HG02973 (cell line): Measurements from ENCODE around the gene PRR20G.

ENCODE experiments used
- ATAC-seq: cut with Tn5 transposase; IDR thresholded peaks from one replicate; pipeline ENCODE4 v1.9.1; 2021; ENCODE audit warnings: moderate library complexity; ENCODE audit not compliant: unreplicated experiment

Gene PRR20G

DNA sequence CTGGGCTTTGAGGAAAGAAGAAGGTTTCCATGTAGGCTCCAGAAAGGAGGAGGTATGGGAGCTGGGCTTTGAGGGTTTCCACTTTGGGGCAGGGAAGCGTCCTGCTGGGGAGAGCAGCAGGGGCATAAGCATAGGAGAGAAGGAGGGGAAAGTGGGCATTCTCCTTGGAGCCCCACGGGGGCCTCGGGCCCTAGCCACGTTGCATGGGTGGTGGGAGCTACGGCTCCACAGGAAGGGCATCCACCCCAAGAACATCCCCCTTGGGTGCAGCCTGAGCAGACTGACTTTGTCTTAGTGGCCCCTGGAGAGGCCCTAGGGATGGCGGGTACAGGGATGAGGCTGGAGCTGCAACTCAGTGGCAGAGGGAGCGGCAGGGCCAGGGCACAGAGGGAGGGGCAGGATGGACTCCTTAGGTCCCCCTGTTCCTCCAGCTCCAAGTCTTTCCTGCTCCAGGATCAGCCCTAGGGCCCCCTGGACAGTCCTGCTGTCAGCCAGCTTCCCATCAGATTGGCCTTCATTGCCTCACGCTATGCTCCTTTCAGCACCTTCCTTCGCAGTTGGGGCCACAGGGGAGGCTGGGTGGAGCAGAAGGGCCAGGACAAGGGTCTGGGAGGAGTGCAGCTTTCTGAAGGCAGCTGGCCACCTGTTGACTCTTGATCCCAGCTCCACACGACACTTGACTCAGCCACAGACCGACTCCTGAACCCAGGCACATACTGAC, 22.9 kb downstream of the PRR20G start:
- ATAC-seq, result no peak

DNA sequence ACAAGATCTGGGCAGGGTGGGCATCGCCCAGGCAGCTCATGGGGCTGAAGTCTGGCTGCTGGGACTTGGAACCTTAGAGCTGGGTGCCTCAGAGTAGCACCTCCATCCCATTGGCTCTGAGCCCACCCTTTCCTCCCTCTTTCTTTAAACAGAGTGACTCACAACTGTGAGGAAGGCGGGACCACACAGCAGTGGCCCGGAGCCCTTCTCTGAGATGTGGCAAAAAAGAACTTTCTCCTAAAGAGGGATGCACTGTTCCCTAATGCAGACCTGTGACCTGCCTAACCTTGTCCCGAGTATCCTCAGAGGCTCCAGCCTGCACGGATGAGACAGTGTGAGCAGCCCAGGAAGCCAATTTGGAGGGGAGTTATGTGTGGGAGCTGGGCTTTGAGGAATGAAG, 23.6 kb downstream of the PRR20G start:
- ATAC-seq, result no peak

- no peak for ATAC-seq
Measured at GRCh38 chr3:127263586-127264231, 24.1 kb downstream of the PRR20G start.

DNA sequence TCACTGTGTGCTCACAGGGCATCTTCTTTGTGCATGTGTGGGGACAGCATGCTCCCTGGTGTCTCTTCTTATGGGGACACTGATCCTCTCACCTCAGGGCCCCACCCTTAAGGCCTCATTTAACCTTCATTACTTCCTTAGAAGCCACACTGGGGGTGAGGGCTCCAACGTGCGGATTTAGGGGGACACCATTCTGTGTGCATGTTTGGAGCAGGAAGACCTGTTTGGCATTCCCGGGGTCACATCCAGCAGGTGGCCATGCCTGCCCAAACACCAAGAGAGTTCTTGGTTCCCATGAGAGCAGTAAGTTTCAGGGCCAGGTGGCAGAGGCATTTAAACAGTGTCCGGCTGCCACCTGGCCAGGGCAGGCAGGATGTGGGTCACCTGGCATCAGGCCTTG, 24.8 kb downstream of the PRR20G start:
- no peak for ATAC-seq

DNA sequence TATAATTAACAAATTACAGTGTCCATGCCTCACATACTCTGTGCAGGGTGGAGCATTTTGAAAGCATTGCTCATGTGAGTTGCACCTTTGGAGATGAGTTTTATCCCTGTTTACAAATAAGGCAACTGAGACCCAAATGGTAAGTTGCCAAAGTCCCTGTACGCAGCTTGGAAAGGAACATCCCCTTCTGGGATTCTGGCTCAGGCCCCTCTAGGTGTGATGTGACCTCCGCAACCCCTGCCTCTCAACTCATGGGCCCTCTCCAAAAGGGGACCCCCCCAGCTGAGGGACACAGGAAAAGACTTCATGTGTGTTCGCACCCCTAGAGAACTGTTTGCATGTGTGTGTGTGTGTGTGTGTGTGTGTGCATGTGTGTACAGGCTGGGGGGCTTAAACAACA, 25.3 kb downstream of the PRR20G start:
- no peak for ATAC-seq

DNA sequence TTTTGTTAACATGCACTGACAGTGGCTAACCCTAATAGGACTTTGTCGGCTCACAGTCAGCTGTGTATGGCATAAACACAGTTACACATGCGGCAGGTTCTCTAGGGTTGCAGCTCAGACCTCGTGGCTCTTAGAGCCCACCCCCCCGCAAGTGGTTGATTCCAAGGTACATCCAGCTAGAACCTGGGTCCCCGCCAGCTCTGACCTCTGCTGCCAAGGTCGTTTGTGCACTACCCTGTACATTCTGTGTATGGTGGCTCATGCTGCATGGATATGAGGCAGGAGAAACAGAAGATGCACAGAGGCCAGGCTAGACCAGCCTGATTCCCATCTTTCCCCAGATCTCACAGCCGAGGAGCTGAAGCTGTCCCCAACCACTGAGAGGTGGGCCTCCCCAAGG, 25.9 kb downstream of the PRR20G start:
- no peak for ATAC-seq

- ATAC-seq, result no peak
Measured at GRCh38 chr3:127260826-127261555, 26.9 kb downstream of the PRR20G start.

DNA sequence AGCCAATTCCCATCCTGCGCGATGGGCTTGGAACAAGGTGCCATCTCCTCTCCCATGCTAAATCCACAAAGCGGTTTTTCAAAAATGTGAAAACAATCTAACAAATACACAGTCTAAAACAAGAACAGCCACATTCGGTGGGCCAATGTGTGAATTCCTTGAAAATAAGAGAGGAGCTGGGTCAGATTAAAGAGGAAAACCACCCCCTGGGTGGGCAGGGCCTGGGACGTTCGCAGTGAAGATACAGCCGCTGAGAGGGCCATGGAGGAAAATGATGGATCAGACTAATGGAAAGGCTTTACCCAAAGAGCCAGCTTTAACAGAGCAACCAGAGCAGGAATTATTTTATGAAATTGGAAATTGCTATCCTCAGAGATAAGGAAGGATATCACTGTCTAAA, 27.4 kb downstream of the PRR20G start:
- no peak for ATAC-seq

- no peak for ATAC-seq
Measured at GRCh38 chr3:127259882-127260281, 28.0 kb downstream of the PRR20G start.

DNA sequence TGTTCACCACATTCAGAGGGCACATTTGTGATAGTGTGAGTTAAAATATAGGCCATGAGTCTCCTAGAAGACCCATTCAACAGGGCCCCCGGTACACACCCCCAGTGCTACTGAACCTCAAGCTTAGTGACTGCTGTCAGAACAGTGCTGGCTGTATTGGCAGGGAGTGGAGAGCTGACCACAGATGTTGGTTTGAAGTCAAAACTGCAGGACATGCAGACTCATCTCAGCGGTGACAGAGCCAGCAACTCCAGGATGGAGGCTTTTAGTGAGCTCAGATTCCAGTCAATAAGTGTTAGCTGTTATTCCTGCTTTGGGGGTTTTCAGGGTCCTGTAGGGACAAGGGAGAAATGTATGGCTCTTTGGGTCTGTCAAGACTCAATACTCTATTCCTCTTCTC, 29.1 kb downstream of the PRR20G start:
- ATAC-seq, result no peak

DNA sequence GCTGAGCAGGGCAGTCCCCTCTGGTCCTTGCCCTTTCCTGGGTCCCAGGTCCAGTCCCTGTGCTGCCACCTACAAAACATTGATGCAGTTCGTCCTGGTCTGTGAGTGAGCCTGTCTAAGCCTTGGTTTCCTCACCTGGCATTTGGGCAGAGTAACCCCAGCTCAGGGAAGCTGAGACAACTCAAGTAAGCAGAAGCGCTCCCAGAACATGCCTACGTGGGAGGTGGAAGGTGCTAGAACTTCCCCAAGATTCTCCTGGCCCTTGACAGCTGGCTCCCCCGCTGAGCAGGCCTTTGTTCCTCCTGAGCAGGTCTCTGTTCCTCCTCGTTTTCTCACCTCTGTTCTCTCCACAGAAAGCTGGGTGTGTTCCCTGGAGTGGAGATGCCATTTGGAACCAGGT, 30.5 kb downstream of the PRR20G start:
- ATAC-seq, result no peak

- no peak for ATAC-seq
Measured at GRCh38 chr3:127256733-127257271, 31.0 kb downstream of the PRR20G start.

DNA sequence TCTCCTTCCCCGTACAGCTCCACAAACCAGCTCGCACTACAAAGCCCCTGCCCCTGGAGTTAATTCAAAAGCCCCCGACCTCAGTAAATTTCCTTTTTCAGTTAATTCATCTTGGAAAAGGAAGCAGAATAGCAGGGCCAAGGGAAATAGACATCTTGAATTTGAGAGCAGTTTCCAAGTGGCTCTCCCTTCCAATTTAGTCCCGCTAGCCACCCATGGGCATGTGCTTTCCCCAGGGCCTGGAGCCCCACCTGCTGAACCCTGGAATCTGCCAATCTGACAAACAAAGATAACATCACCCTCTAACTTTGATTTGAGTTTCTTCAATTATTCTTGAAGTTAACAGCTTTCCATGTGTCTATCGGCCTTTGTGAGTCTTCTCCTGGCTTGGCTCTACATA, 31.7 kb downstream of the PRR20G start:
- ATAC-seq, result no peak

- ATAC-seq, result no peak
Measured at GRCh38 chr3:127255516-127255915, 32.3 kb downstream of the PRR20G start.

DNA sequence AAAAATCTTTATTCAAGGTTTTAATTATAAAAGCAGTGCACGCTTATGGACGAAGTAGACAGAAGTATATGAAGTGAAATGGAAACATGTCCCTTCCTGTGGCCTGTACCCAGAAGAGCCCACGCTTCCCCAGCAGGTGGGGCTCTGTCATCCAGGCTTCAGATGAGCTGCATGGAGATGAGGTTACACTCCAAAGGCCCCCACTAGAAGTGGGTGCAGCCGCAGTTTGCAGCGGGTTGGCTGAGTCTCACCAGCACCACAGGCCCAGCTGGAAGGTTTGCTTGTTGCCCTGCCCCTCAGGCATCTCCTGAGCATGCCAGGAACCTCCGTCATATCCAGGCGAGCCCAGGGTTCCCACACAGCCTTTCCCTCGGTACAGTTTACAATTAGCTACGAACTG, 33.1 kb downstream of the PRR20G start:
- no peak for ATAC-seq

DNA sequence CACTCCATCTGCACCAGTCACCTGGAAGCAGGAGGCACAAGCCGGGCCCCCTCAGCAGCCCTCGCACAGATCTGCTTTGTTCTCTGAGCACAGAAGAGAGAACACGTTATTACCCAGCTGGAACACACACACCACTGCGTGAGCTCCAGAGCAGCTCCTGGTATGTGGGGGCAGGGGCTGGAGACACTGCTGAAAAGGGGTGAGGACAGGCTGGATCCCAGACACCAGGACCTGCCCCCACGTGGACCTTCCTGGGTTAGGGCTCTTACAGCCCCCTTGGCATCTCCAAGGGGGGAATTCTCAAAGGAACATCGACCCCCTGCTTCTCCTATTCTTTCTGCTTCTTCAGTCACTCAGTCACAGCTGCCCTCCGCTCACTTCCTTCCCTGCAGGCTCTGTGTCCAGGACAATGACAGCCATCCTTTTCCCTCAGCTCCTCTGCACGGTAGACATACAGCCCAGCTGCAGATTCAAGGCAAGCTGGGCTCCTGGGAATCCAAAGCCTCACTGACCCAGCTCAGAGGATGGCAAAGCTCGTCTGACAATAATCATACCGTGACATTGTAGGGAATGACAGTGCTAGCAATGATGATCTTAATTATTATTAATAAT, 33.7 kb downstream of the PRR20G start:
- no peak for ATAC-seq

- no peak for ATAC-seq
Measured at GRCh38 chr3:127253491-127253890, 34.4 kb downstream of the PRR20G start.

GRCh38 chr3:127252446-127252845, 35.4 kb downstream of the PRR20G start:
- ATAC-seq, result no peak

GRCh38 chr3:127250032-127250431, 37.8 kb downstream of the PRR20G start:
- no peak for ATAC-seq

DNA sequence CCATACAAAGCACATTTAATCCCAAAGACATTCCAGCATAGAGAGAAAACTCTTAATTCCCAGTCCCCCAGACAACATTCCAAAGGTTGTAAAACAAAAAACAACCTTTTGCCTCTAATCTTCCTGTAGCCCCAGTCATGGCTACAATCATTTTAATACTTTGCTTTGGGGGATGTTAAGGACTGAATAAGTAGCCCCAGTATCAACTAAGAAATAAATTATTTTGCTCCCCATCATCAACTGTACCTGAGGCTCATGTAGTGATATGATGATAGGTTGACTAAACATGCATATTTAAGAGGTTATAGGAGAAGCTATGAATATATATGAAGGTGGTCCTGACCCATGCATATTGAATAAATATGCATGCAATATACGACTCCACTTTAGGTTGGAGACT, 40.6 kb downstream of the PRR20G start:
- no peak for ATAC-seq

DNA sequence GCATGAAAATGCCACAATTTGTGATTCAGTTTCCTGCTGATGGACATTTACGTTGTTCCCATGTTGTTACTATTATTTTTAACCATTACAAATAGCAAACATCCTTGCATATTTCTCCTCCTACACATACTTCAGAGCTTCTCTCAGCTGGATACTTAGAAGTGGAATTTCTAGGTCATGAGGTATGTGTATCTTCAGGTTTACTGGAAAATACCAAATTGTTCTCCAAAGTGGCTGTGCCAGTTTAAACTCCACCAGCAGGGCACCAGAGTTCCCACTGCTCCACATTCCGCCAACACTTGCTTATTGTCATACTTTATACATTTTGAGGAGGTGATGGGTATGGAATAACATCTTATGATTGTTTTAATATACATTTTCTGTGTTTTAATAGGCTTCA, 49.2 kb downstream of the PRR20G start:
- ATAC-seq, result no peak
